Prostate gland (tissue), 2 donors: ENCODE measurements around the gene LDB2.

Source experiments
- POLR2A ChIP-seq: fragments of 450-650 bp; IDR thresholded peaks from one replicate; pipeline ENCODE4 v1.6.1; 2016; ENCODE audit warnings: antibody characterized with exemption, mild to moderate bottlenecking
- POLR2AphosphoS5 ChIP-seq: sonication (generic); formaldehyde crosslinking; IDR thresholded peaks from one replicate; pipeline ENCODE4 v1.6.1; 2017; ENCODE audit warnings: antibody characterized with exemption
- TF ChIP-seq, protein P1 (sequence below), 4 experiments: fragments of 200-600 bp in 2 of 4; fragments of 450-650 bp in 2 of 4; sonication (generic) in 2 of 4; IDR thresholded peaks; 1 replicate in 3 of 4; 2 replicates in 1 of 4; pipeline ENCODE4 v1.5.1; 2016 to 2019; ENCODE audit warnings: antibody characterized with exemption in 4 of 4, mild to moderate bottlenecking in 2 of 4, moderate library complexity in 2 of 4

DNA sequence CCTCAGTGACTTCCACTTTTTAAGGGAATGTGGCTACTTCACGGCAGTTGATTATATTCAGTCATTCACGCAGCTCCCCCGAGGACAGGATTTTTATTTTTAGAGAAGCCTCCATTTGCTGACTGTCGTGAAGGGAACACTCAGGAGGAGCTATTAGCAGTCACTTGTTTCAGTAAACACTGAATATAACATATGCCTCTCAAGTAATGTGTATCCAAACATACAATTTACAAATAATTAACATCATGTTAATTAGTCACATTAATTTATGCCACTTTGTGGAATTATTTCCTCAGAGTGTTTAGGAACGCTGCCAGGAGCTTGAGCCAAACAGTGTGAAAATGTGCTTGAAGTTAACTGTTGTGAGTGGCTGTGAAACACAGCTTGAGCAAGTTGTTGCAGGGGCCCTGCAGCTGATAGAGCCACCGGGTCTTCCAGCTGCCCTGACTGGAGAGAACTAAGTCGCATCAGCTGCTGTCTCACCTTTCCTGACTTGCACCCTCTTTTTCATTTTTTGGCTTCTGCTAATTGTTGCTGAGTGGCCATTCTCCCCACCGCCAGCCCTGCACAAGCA lies 245.6 kb downstream of the LDB2 start:
- TF ChIP-seq, protein P1, sequence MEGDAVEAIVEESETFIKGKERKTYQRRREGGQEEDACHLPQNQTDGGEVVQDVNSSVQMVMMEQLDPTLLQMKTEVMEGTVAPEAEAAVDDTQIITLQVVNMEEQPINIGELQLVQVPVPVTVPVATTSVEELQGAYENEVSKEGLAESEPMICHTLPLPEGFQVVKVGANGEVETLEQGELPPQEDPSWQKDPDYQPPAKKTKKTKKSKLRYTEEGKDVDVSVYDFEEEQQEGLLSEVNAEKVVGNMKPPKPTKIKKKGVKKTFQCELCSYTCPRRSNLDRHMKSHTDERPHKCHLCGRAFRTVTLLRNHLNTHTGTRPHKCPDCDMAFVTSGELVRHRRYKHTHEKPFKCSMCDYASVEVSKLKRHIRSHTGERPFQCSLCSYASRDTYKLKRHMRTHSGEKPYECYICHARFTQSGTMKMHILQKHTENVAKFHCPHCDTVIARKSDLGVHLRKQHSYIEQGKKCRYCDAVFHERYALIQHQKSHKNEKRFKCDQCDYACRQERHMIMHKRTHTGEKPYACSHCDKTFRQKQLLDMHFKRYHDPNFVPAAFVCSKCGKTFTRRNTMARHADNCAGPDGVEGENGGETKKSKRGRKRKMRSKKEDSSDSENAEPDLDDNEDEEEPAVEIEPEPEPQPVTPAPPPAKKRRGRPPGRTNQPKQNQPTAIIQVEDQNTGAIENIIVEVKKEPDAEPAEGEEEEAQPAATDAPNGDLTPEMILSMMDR (IDR thresholded peaks at IDR 0.05): no peak
- TF ChIP-seq POLR2A (no peak), POLR2AphosphoS5 (no peak)
